ENCODE measurements around the gene JTB. TPM values are rescaled to one million over a fixed set of nuclear protein-coding genes. Genes with fewer than 3 reads are reported as not detected.

JTB gene
- total RNA-seq, 4 donors from 2014 or later, result 157 to 309 (median 259) TPM

DNA sequence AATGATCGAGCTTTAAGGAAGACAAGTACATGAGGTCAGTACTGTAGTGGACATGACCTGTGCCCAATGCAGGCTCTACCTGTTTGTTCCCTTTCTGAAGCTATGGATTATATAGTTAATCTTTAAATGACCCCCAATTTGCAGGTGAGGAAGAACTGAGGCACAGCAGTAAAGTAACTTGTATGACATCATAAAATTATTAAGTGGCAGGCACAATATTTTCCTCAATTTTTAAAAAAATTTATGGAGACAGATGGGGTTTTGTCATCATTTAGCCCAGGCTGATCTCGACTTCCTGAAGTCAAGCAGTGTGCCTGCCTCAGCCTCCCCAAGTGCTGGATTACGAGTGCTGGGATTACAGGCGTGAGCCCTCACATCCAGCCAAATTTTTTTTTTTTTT, 51.1 kb downstream of the JTB start:
- Histone ChIP-seq H3K9me3 (no peaks in the 10 kb centered on the region), H3K27me3 (no peaks in the 10 kb centered on the region), H3K4me1 (peaks cover 11% of the 10 kb centered on the region in 2 donors), H3K27ac (no peak overlapping the region), H3K36me3 (peaks cover 0 to 19% of the 10 kb centered on the region in 2 donors), H3K4me3 (no peak overlapping the region)
- ATAC-seq (no peak), DNase-seq (no peak)
- intact Hi-C loops (cut with DNase I; ENCODE audit: low total_unique reads), result no loop called here
- in situ Hi-C loops (cut with MboI; ENCODE audit: low sequenced_read_pairs in 4 of 4), result loop anchor here in 1 of 4 donors (10.0 kb wide), 1 partner anchor 58 kb away; the partner anchor contains the start of gene RAB13
- no peak for TF ChIP-seq POLR2A (IDR thresholded peaks at IDR 0.05)
- TF ChIP-seq, protein P1, sequence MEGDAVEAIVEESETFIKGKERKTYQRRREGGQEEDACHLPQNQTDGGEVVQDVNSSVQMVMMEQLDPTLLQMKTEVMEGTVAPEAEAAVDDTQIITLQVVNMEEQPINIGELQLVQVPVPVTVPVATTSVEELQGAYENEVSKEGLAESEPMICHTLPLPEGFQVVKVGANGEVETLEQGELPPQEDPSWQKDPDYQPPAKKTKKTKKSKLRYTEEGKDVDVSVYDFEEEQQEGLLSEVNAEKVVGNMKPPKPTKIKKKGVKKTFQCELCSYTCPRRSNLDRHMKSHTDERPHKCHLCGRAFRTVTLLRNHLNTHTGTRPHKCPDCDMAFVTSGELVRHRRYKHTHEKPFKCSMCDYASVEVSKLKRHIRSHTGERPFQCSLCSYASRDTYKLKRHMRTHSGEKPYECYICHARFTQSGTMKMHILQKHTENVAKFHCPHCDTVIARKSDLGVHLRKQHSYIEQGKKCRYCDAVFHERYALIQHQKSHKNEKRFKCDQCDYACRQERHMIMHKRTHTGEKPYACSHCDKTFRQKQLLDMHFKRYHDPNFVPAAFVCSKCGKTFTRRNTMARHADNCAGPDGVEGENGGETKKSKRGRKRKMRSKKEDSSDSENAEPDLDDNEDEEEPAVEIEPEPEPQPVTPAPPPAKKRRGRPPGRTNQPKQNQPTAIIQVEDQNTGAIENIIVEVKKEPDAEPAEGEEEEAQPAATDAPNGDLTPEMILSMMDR (IDR thresholded peaks at IDR 0.05 in 4 of 5, conservative IDR thresholded peaks at IDR 0.05 in 1 of 5), result no peak

Small RNA genes lying within 50 kb of the gene (microRNA-seq; reads per million reads assigned to microRNA genes)
- gene MIR6737 (ENCODE audit: borderline replicate concordance in 2 of 2), result 0 to 1.2 reads per million in 2 donors

Other genes with a start within 250 kb of the JTB start
- gene INTS3, start 249.6 kb downstream of the JTB start, total RNA-seq, result 10 to 100 TPM; 16.1 to 28.0 (median 19.9) TPM
- gene SLC27A3, start 202.3 kb downstream of the JTB start, total RNA-seq, result 1 to 10 TPM; 2.3 to 7.9 (median 3.7) TPM
- gene GATAD2B, start 54.7 kb downstream of the JTB start, total RNA-seq, result 10 to 100 TPM; 22.0 to 40.7 (median 28.1) TPM
- gene DENND4B, start 31.0 kb downstream of the JTB start, total RNA-seq, result 10 to 100 TPM; 38.0 to 45.8 (median 40.1) TPM
- 10 to 100 TPM; 17.4 to 27.1 (median 23.3) TPM for gene CRTC2, start 19.1 kb downstream of the JTB start, total RNA-seq
- gene SLC39A1, start 14.1 kb downstream of the JTB start, total RNA-seq, result 10 to 100 TPM; 37.1 to 63.2 (median 47.9) TPM
- 1 to 10 TPM; 4.5 to 7.9 (median 5.7) TPM for gene CREB3L4, start 9.8 kb downstream of the JTB start, total RNA-seq
- gene RAB13, start 8.7 kb upstream of the JTB start, total RNA-seq, result 10 to 100 TPM in 1 of 4 donors, 1 to 10 TPM in 3; 6.4 to 12.3 (median 9.1) TPM
- 1,000 to 10,000 TPM; 1,269 to 1,948 (median 1,828) TPM for gene RPS27, start 13.1 kb upstream of the JTB start, total RNA-seq
- gene NUP210L, start 177.4 kb upstream of the JTB start, total RNA-seq, result under 1 TPM in 3 of 4 donors, not detected in 1; 0.07 to 0.24 (median 0.10) TPM
- 1,000 to 10,000 TPM; 1,776 to 3,699 (median 2,786) TPM for gene TPM3, start 214.4 kb upstream of the JTB start, total RNA-seq
- not detected for gene CFAP141, start 228.7 kb upstream of the JTB start, total RNA-seq
- 10 to 100 TPM; 38.5 to 72.8 (median 50.8) TPM for gene UBAP2L, start 243.3 kb upstream of the JTB start, total RNA-seq

Measured in gastrocnemius medialis (tissue), 4 donors.